Choroid plexus epithelial cell (primary cell): ENCODE measurements around the gene ADARB2.

Source experiments
- DNase-seq: peaks from one replicate; pipeline ENCODE4 v3.0.0-alpha.2; 2010; ENCODE audit warnings: low read depth
- H3K4me3 ChIP-seq: 2 replicates; pipeline ENCODE4 v1.5.1; 2011; ENCODE audit warnings: low read depth, mild to moderate bottlenecking, control low read depth, low read length, moderate library complexity
- TF ChIP-seq, protein P1 (sequence below): conservative IDR thresholded peaks from 2 replicates; pipeline ENCODE4 v1.5.1; 2011; ENCODE audit warnings: low read depth, mild to moderate bottlenecking, control low read depth, inconsistent platforms, low read length, moderate library complexity

Gene ADARB2

DNA sequence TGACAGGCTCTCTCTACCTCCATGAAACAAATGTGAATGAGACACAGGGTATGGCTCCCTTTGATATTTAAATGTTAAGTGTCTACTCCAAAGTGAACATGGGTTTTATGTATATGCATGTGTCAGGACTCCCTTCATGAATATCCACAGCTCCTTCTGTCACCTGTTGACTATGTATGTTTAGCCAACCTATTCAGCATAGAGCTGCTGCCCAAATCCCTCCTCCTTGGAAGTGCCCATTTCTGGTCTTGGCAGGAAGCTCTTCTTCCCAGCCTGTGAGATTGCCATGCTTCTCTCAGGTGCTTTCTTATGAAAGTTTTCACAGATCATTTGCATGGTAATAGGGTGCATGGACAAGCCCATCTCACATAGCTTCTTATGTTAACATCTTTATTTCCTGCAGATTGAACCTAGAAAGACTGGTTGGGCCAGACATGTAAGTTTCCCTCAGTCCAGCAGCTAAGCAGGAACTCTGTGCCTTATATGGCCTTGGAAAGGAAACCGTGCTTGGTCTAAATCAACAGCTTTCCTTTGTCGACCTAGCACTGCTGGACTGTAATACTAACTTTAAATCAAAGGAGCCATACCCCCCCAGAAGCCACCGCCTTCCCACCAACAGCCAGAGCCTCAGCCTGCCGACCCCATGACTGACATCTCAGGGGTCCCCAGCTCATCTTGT lies 288.9 kb downstream of the ADARB2 start:
- TF ChIP-seq, protein P1, sequence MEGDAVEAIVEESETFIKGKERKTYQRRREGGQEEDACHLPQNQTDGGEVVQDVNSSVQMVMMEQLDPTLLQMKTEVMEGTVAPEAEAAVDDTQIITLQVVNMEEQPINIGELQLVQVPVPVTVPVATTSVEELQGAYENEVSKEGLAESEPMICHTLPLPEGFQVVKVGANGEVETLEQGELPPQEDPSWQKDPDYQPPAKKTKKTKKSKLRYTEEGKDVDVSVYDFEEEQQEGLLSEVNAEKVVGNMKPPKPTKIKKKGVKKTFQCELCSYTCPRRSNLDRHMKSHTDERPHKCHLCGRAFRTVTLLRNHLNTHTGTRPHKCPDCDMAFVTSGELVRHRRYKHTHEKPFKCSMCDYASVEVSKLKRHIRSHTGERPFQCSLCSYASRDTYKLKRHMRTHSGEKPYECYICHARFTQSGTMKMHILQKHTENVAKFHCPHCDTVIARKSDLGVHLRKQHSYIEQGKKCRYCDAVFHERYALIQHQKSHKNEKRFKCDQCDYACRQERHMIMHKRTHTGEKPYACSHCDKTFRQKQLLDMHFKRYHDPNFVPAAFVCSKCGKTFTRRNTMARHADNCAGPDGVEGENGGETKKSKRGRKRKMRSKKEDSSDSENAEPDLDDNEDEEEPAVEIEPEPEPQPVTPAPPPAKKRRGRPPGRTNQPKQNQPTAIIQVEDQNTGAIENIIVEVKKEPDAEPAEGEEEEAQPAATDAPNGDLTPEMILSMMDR: no peak
- no peak overlapping the region for H3K4me3 ChIP-seq
- DNase-seq: no peak

DNA sequence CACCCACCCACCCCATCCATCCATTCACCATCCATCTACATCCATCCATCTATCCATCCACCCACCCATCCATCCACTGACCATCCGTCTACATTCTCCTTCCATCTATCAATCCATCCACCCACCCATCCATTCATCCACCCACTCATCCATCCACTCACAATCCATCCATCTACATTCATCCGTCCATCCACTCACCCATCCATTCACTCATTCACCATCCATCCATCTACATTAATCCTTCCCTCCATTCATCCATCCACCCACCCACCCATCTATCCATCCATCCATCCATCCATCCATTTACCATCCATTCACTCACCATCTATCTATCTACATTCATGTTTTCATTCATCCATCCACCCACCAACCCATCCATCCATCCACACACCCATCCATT lies 292.5 kb downstream of the ADARB2 start:
- no peak overlapping the region for H3K4me3 ChIP-seq
- TF ChIP-seq, protein P1: no peak
- DNase-seq: no peak

DNA sequence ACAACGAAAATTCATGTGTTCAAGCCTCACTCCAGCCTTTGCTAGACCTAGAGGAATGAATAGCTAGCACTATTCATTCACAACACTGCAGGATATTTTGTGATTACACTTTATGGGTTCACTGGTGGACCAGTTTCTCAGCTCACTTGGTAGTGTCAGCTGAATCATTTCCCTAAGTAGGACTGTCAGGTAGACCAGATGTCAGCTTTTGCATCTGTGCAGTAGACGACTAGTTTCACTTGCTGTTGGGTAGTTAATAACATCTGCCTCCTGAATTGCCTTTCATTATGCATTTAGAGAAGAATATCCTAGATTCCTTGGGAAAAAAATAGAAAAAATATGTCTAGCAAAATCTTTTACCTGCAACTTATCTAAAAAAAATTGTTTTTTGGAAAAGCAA lies 296.4 kb downstream of the ADARB2 start:
- no peak for DNase-seq
- TF ChIP-seq, protein P1: no peak
- no peak overlapping the region for H3K4me3 ChIP-seq

DNA sequence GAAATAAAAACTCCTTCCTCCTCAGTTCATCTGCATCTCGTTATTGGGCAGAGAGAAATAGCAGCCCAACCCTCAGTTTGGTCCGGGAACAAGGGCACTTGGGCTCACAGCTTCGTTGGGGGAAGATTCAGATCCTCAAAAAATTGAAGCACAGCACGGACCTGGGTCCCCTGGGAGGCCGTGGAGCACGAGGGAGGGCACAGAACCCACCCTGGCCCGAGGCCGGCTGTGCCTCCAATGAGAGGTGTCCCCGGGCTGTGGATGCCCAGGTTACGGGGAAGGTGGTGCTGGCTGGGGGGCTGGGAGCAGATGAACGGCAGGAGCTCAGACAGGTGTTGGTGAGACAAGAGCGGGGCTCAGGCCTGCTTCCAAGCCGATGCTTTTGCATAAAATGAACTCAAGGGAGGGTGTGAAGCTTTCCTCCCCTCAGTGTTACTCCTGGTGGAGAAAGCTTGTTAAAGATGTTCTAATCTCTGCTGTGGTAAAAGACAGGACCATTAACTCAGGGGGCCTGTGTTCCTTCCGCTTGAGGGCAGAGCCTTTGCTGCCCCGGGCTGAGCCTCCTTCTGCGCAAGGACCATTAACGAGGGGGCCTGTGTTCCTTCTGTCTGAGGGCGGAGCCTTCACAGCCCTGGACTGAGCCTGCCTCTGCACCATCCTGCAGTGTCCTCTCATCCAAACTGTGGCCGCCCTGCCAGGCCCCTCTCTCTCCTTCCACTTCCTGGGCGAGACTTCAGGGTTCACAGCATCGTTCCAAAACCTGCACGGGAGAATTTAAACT lies 302.2 kb downstream of the ADARB2 start:
- DNase-seq: no peak
- TF ChIP-seq, protein P1: no peak
- no peak overlapping the region for H3K4me3 ChIP-seq

DNA sequence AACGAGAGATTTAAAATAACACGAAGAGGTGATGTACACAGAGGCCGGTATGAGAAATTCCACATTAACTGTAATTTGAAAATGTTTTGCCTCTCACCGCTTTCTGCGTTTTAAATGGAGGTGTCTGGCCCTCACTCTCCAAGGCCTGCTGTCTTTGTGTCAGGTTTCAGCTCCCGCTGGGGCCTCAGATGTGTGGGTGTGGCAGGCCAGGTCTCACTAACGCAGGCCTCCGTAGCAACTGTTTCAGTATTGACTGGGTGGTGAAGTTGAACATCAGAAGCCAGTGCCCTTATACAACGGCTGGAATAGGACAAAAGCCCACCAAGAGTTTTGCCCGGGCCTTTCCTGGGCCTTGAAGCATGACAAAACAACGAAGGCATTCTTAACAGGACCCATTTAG lies 303.1 kb downstream of the ADARB2 start:
- no peak for DNase-seq
- TF ChIP-seq, protein P1: no peak
- no peak overlapping the region for H3K4me3 ChIP-seq

DNA sequence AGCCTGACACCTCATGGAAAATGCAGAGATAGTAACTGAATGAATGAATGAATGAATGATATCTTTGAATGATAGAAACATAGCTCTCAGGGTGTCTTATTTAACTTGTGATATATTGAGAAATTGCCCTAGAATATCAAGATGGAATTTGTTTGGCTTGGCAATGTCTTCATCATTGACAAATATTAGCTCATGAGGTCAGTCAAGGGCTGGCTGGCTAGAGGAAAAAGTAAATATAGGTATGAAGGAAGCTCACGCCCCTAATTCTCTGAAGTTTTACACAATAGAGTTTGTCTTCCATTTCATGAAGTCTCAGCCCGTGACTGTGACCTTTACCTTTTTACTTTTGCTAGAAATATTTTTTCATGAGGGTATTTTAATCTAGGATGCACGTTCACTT lies 305.2 kb downstream of the ADARB2 start:
- TF ChIP-seq, protein P1: no peak
- DNase-seq: no peak
- H3K4me3 ChIP-seq: no peak overlapping the region
